ENCODE results near the gene TDRD3. TPM values are rescaled to one million over a fixed set of nuclear protein-coding genes. Genes with fewer than 3 reads are reported as not detected.
A peak's percentile ranks its signal among the peaks of the same experiment; 100 is the strongest.
"Not testable (repeated sequence)": the region's sequence is repeated elsewhere in the genome, so short reads cannot be mapped to it uniquely, and the experiment has no call there.

TDRD3 gene
- total and polyA plus RNA-seq, 11 donors = 13.3 to 56.4 (median 36.8) TPM

GRCh38 chr13:60363288-60363687, 33.7 kb upstream of the TDRD3 start:
- no peaks in the 10 kb centered on the region for H3K9me3 ChIP-seq
- ATAC-seq = no peak
- H3K4me3 ChIP-seq = no peak overlapping the region
- TF ChIP-seq CTCF (IDR thresholded peaks at IDR 0.05) (no peak), POLR2A (IDR thresholded peaks at IDR 0.05) (no peak)
- no peak for DNase-seq
- H3K27me3 ChIP-seq = no peaks in the 10 kb centered on the region
- no peak overlapping the region for H3K27ac ChIP-seq
- 48 to 60% (median 54%) methylated on average over 2 of the region's 2 CpGs for WGBS, 4 donors
- H3K36me3 ChIP-seq = no peaks in the 10 kb centered on the region
- intact Hi-C loops (cut with DNase I) = no loop called here
- no peaks in the 10 kb centered on the region for H3K4me1 ChIP-seq

- Histone ChIP-seq H3K4me1 (no peaks in the 10 kb centered on the region), H3K27ac (no peak overlapping the region), H3K4me3 (no peak overlapping the region), H3K27me3 (no peaks in the 10 kb centered on the region), H3K36me3 (no peaks in the 10 kb centered on the region), H3K9me3 (no peaks in the 10 kb centered on the region)
- intact Hi-C loops (cut with DNase I) = no loop called here
- ATAC-seq (no peak), DNase-seq (no peak)
- TF ChIP-seq POLR2A (IDR thresholded peaks at IDR 0.05) (no peak), CTCF (IDR thresholded peaks at IDR 0.05) (peak in 5 of 12 donors; percentile 18 to 51 (median 27))
Observed at GRCh38 chr13:60369242-60369641, 27.8 kb upstream of the TDRD3 start.

GRCh38 chr13:60370343-60370742, 26.7 kb upstream of the TDRD3 start:
- Histone ChIP-seq H3K4me3 (no peak overlapping the region), H3K36me3 (no peaks in the 10 kb centered on the region), H3K27ac (no peak overlapping the region), H3K9me3 (no peaks in the 10 kb centered on the region), H3K4me1 (no peaks in the 10 kb centered on the region), H3K27me3 (no peaks in the 10 kb centered on the region)
- no peak for ATAC-seq
- 70 to 86% (median 80%) methylated on average over 7 of the region's 7 CpGs for WGBS, 4 donors
- intact Hi-C loops (cut with DNase I) = no loop called here
- no peak for TF ChIP-seq CTCF (IDR thresholded peaks at IDR 0.05)
- no peak for TF ChIP-seq POLR2A (IDR thresholded peaks at IDR 0.05)
- no peak for DNase-seq

GRCh38 chr13:60372141-60372540, 24.9 kb upstream of the TDRD3 start:
- intact Hi-C loops (cut with DNase I) = no loop called here
- DNase-seq = no peak
- WGBS, 4 donors = 79 to 90% (median 89%) methylated on average over 2 of the region's 2 CpGs

GRCh38 chr13:60379282-60379681, 17.7 kb upstream of the TDRD3 start:
- DNase-seq; H3K4me3 ChIP-seq; H3K4me1 ChIP-seq; H3K27me3 ChIP-seq; intact Hi-C loops (cut with DNase I); H3K36me3 ChIP-seq; H3K9me3 ChIP-seq; ATAC-seq; H3K27ac ChIP-seq: not testable (repeated sequence)
- 73 to 79% (median 76%) methylated on average over 3 of the region's 3 CpGs for WGBS, 4 donors

More at GRCh38 chr13:60372141-60372540, 24.9 kb upstream of the TDRD3 start:
- Histone ChIP-seq H3K27me3 (no peaks in the 10 kb centered on the region), H3K4me3 (no peak overlapping the region), H3K9me3 (no peaks in the 10 kb centered on the region), H3K27ac (no peak overlapping the region), H3K36me3 (no peaks in the 10 kb centered on the region), H3K4me1 (no peaks in the 10 kb centered on the region)
- ATAC-seq = no peak
- TF ChIP-seq POLR2A (IDR thresholded peaks at IDR 0.05) (no peak), CTCF (IDR thresholded peaks at IDR 0.05) (no peak)

Measured in heart left ventricle (tissue), 16 donors.